SIG-M5 treated with dmso at 0.1 percent for 504 hours (cell line): ENCODE results near the gene WDR62.
"Not testable (repeated sequence)": the region's sequence is repeated elsewhere in the genome, so short reads cannot be mapped to it uniquely, and the experiment has no call there.

Experiments used
- DNase-seq: peaks from one replicate; lab custom pipeline; 2025; ENCODE audit not compliant: unreplicated experiment; lab: John Stamatoyannopoulos, UW

The WDR62 gene

DNA sequence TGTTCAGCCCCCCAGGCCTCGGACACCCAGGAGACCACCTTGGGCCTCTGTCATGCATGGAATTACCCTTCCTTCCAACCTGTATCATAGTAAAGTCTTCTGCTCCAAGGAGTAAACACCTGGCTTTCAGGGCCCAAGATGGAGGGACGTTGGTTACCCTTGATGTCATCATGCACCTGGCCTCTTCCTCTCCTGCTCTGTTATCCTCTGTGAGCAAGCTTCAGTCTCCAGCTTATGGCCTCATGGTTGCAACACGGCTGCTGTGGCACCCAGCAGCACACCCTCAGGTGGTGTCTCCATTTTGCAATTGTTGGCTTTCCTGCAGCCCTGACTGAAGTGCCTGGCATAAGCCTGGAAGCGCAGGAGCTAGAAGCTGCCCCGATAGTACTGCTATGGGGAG lies 52.3 kb downstream of the WDR62 start:
- no peak for DNase-seq

DNA sequence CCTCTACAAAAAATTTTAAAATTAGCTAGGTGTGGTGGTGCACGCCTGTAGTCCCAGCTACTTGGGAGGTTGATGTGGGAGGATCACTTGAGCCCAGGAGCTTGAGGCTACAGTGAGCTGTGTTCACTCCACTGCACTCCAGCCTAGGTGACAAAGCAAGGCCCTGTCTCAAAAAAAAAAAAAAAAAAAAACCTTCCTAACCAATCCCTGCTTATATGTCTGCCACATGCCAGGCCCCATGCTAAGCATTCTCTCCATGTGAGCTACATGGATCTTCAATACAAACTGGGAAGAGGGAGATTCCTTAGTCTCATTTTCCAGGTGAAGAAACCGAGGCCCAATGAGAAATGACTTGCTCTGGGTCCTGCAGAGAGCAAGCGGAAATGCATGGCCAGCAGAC lies 54.0 kb downstream of the WDR62 start:
- no peak for DNase-seq

DNA sequence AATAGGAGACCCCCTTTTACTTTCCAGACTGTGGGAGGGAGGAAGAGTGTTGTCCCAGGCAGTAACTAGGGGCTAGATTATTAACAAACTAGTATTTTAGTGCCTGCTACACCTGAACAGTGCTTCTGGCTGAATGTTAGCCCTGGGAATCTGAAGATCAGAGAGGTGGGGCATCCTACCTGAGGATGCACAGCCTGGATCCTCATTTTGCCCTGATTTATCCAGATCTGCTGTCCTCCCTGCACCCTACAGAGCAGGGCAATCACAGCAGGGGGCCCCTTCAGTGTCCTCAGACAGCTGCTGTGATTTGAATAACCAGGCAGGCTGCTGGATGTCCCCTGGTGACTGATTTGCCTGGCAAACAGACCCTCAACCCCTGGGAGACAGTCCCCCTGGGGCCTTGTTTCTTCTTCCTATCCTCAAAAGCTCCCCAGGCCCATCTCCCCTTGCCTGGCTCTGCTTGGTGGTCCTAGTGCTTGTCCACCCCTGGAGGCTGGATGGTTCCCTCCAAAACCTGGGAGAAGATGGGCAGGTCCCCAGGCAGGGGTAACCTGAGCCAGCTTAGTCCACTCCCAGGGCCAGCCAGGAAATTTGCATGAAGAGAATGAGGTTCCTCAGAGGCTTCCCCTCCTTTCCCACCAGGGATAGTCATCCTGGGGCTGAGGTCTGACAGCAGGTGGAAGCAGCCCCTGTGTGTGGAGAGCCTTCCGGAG lies 55.9 kb downstream of the WDR62 start, which contains the start of gene OVOL3:
Gene OVOL3, plus strand, starts transcription at position 657 of the 713 bp plus-strand sequence. CDS start 60 bp downstream, outside the sequence.
- no peak for DNase-seq

GRCh38 chr19:36111200-36111539 lies 56.5 kb downstream of the WDR62 start:
- DNase-seq, result no peak

GRCh38 chr19:36112678-36113077 lies 58.0 kb downstream of the WDR62 start:
- no peak for DNase-seq

DNA sequence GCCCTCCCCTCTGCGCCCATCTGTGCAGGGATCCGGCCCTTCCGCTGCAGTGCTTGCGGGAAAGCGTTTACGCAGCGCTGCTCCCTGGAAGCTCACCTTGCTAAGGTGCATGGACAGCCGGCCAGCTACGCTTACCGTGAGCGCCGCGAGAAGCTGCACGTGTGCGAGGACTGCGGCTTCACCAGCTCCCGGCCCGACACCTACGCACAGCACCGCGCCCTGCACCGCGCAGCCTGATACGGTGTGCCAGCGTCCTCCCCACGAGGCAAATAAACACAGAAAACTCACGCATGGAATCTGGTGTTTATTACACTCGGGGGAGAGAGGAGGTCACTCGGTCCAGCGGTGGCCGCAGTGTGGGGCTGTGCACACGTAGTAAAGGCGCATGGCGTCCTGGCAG lies 58.7 kb downstream of the WDR62 start:
- DNase-seq, result no peak

GRCh38 chr19:36113894-36114720 lies 59.4 kb downstream of the WDR62 start:
- no peak for DNase-seq

DNA sequence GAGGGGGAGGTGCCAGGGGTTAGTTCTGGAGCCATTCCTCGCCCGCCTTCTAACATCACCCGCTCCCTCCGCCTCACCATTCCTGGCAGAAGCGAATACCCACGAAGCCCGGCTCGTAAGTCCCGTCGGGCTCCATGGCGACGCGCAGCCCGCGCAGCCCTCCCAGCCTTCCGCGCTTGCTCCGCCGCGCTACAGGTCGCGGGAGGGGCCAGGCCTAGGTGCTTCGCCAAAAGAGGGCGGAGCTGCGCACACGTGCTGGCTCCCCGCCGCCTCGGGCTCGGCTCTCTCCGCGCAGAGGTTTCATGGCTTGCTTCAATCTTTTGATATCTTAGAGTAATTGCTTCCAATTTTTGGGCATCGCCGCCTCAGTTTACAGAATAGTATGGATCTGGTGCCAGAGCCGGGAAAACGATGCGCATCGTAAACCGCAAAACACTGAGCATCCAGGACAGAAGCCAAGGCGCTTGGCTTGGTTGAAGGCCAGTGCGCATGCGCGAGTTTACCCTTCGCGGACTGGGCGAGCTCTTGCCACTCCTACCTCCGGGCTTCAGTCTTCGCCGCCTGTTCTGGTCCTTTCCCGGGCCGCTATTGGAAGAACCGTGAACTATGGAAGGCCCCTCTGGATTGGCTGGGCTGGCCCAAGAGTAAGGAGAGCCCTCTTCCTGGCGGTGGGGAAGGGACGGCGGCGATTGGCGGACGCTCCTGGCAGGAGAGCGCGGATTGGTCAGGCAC lies 60.2 kb downstream of the WDR62 start, which contains the start of gene POLR2I:
Gene POLR2I, minus strand, starts transcription at position 155 of the 732 bp plus-strand sequence. Its CDS starts 19 bp downstream, at position 136.
- DNase-seq, result peak; percentile 99

DNA sequence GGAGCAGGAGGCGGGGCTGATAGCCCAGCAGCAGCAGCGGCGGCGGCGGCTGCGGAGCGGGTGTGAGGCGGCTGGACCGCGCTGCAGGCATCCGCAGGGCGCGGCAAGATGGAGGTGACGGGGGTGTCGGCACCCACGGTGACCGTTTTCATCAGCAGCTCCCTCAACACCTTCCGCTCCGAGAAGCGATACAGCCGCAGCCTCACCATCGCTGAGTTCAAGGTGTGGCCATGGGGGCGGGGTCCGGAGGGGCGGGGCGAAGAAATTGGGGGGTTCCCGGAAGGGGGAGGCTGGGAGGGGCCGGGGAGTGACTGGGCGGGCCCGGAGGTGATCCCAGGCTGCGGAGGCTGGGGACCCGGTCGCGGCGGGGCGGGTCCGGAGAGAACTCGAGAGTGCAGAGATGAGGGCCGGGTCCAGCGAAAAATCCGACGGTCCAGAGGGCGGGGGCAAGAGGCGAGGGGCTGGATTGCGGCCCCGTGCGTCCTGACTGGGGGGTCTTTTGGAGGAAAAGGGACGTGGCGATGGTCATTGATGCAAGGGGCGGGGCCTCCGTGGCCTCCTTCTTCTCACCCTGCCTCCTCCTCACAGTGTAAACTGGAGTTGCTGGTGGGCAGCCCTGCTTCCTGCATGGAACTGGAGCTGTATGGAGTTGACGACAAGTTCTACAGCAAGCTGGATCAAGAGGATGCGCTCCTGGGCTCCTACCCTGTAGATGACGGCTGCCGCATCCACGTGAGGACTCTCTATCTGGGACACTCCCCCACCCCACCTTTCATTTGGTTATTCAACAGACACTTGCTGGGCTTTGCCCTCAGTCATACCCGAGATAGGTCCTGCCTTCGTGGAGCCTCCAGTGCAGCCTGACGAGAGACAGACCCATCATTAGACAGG lies 61.0 kb downstream of the WDR62 start, which contains the start of gene TBCB:
Gene TBCB, plus strand, starts transcription at position 16 of the 891 bp plus-strand sequence. Its CDS starts 93 bp downstream, at position 109.
- DNase-seq, result peak; percentile 67

DNA sequence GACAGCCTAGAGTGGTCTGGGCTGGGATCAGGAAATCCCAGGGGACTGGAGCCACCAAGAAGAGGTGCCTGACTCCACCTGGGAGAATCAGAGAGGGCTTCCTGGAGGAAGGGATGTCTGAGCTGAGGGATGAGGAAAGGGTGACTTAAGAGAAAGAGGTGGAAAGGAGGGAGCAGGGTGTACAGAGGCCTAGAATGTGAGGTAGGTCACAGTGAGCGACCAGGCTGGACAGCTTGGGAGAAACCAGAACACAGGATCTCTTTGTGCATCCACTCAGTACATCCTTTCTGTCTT lies 61.6 kb downstream of the WDR62 start:
- DNase-seq, result no peak

GRCh38 chr19:36120092-36120983 lies 65.6 kb downstream of the WDR62 start:
- DNase-seq, result no peak

- DNase-seq, result no peak
Observed at GRCh38 chr19:36120984-36121358, 66.3 kb downstream of the WDR62 start.

GRCh38 chr19:36121486-36122124 lies 66.9 kb downstream of the WDR62 start:
- no peak for DNase-seq

DNA sequence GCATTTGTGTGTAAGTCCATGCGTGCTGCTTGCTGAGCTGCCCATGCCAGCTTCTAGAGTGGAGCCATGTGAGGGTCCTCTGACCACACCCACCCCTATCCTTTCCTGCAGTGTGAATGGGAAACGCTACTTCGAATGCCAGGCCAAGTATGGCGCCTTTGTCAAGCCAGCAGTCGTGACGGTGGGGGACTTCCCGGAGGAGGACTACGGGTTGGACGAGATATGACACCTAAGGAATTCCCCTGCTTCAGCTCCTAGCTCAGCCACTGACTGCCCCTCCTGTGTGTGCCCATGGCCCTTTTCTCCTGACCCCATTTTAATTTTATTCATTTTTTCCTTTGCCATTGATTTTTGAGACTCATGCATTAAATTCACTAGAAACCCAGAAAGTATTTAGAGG lies 70.9 kb downstream of the WDR62 start:
- no peak for DNase-seq

GRCh38 chr19:36128392-36128736 lies 73.7 kb downstream of the WDR62 start:
- peak; percentile 76 for DNase-seq

- DNase-seq, result not testable (repeated sequence)
Observed at GRCh38 chr19:36131221-36131620, 76.5 kb downstream of the WDR62 start.

GRCh38 chr19:36134867-36135266 lies 80.2 kb downstream of the WDR62 start:
- DNase-seq, result not testable (repeated sequence)

- peak; percentile 64 for DNase-seq
Observed at GRCh38 chr19:36136964-36137686, 82.4 kb downstream of the WDR62 start.

DNA sequence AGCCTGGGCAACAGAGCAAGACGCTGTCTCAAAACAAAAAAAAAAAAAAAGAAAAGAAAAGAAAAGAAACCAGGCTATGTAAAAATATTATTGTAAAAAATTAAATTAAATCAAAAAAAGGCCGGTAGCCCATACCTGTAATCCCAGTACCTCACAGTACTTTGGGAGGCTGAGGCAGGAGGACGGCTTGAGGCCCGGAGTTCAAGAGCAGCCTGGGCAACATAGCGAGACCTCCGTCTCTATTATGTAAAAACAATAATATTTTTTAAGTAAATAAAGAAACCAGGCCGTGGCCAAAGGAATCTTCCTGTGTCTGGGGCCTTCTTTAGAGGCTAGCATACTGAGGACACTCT lies 84.4 kb downstream of the WDR62 start:
- no peak for DNase-seq
